ENCODE measurements around the gene GIT2.

DNA sequence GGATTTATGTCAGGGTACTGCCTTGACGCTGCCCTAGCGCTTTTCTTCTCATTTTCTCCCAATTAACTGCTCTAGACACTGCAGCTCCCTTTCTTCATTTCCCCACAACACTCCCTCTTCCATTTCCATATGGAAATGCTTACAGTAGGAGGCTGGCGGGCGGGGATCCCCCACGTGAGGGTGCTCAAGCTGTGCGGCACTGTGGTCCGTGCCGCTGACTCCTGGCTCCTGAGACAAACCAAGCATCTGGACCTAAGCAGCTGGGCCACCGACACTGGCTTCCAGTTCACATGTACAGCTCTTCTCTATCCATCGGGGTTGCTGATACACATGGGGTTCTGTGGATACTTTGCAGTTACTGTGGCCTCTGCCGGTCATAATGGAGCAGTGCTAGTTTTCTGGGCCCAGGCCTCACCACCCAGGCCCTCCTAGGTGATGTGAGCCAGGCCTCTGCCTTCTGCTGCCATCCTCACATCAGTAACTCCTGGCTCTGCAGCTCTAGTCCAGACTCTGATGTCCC is 75.8 kb downstream of the GIT2 start:
- TF ChIP-seq, protein P1, sequence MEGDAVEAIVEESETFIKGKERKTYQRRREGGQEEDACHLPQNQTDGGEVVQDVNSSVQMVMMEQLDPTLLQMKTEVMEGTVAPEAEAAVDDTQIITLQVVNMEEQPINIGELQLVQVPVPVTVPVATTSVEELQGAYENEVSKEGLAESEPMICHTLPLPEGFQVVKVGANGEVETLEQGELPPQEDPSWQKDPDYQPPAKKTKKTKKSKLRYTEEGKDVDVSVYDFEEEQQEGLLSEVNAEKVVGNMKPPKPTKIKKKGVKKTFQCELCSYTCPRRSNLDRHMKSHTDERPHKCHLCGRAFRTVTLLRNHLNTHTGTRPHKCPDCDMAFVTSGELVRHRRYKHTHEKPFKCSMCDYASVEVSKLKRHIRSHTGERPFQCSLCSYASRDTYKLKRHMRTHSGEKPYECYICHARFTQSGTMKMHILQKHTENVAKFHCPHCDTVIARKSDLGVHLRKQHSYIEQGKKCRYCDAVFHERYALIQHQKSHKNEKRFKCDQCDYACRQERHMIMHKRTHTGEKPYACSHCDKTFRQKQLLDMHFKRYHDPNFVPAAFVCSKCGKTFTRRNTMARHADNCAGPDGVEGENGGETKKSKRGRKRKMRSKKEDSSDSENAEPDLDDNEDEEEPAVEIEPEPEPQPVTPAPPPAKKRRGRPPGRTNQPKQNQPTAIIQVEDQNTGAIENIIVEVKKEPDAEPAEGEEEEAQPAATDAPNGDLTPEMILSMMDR (IDR thresholded peaks at IDR 0.05), result no peak
- TF ChIP-seq POLR2AphosphoS5 (IDR thresholded peaks at IDR 0.05), result no peak

All from breast epithelium (tissue), 3 donors.